HG03558 (cell line): ENCODE results near the gene OR6K2.
"Not testable (repeated sequence)": the region's sequence is repeated elsewhere in the genome, so short reads cannot be mapped to it uniquely, and the experiment has no call there.

Source experiments
- ATAC-seq: cut with Tn5 transposase; IDR thresholded peaks from one replicate; pipeline ENCODE4 v1.9.1; 2021; ENCODE audit warnings: moderate number of reproducible peaks; ENCODE audit not compliant: unreplicated experiment; ENCODE audit errors: extremely low read depth

Gene OR6K2

GRCh38 chr1:158700552-158700951 is at the start of gene OR6K2:
OR6K2 (minus strand) TSS chr1:158700652; CDS start chr1:158700652, 0 bp downstream.
- no peak for ATAC-seq

GRCh38 chr1:158735848-158736247 is 35.4 kb upstream of the OR6K2 start:
- ATAC-seq: no peak

- no peak for ATAC-seq
Measured at GRCh38 chr1:158732524-158732923, 32.1 kb upstream of the OR6K2 start.

GRCh38 chr1:158731707-158732106 is 31.3 kb upstream of the OR6K2 start:
- no peak for ATAC-seq

- no peak for ATAC-seq
Measured at GRCh38 chr1:158730453-158730852, 30.0 kb upstream of the OR6K2 start.

GRCh38 chr1:158728510-158729225 is 28.2 kb upstream of the OR6K2 start:
- ATAC-seq: no peak

GRCh38 chr1:158724442-158724841 is 24.0 kb upstream of the OR6K2 start:
- no peak for ATAC-seq

- no peak for ATAC-seq
Measured at GRCh38 chr1:158720620-158721019, 20.2 kb upstream of the OR6K2 start, which contains the start of gene OR6K3. OR6K3 (minus strand) TSS chr1:158720720; CDS start chr1:158718115, 2,605 bp downstream.

GRCh38 chr1:158719664-158720063 is 19.2 kb upstream of the OR6K2 start:
- no peak for ATAC-seq

- ATAC-seq: no peak
Measured at GRCh38 chr1:158717344-158717743, 16.9 kb upstream of the OR6K2 start.

- ATAC-seq: no peak
Measured at GRCh38 chr1:158716335-158716734, 15.9 kb upstream of the OR6K2 start.

GRCh38 chr1:158714754-158715153 is 14.3 kb upstream of the OR6K2 start:
- no peak for ATAC-seq

GRCh38 chr1:158711098-158711497 is 10.6 kb upstream of the OR6K2 start:
- ATAC-seq: no peak

- no peak for ATAC-seq
Measured at GRCh38 chr1:158706096-158706495, 5.6 kb upstream of the OR6K2 start.

- ATAC-seq: no peak
Measured at GRCh38 chr1:158694596-158694995, 5.9 kb downstream of the OR6K2 start.

- no peak for ATAC-seq
Measured at GRCh38 chr1:158692356-158692755, 8.1 kb downstream of the OR6K2 start.

GRCh38 chr1:158691907-158692306 is 8.5 kb downstream of the OR6K2 start:
- no peak for ATAC-seq

- ATAC-seq: not testable (repeated sequence)
Measured at GRCh38 chr1:158691149-158691548, 9.3 kb downstream of the OR6K2 start.

GRCh38 chr1:158689875-158690274 is 10.6 kb downstream of the OR6K2 start:
- no peak for ATAC-seq

GRCh38 chr1:158689110-158689509 is 11.3 kb downstream of the OR6K2 start:
- ATAC-seq: no peak

GRCh38 chr1:158688343-158688742 is 12.1 kb downstream of the OR6K2 start:
- not testable (repeated sequence) for ATAC-seq

GRCh38 chr1:158687037-158687436 is 13.4 kb downstream of the OR6K2 start:
- ATAC-seq: no peak
